ENCODE data around the gene SYNE4. TPM values are rescaled to one million over a fixed set of nuclear protein-coding genes. Genes with fewer than 3 reads are reported as not detected.

SYNE4 gene, protein sequence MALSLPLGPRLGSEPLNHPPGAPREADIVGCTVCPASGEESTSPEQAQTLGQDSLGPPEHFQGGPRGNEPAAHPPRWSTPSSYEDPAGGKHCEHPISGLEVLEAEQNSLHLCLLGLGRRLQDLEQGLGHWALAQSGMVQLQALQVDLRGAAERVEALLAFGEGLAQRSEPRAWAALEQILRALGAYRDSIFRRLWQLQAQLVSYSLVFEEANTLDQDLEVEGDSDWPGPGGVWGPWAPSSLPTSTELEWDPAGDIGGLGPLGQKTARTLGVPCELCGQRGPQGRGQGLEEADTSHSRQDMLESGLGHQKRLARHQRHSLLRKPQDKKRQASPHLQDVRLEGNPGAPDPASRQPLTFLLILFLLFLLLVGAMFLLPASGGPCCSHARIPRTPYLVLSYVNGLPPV
- total RNA-seq (1 to 10 TPM in 1 of 2 donors, under 1 TPM in 1; 0.68 to 1.3 TPM), polyA plus RNA-seq (ENCODE audit: insufficient read depth, low read depth, low replicate concordance) (1.8 TPM)
- long read RNA-seq, donor 1, result 0 reads
- long read RNA-seq, donor 2, result 0 reads

DNA sequence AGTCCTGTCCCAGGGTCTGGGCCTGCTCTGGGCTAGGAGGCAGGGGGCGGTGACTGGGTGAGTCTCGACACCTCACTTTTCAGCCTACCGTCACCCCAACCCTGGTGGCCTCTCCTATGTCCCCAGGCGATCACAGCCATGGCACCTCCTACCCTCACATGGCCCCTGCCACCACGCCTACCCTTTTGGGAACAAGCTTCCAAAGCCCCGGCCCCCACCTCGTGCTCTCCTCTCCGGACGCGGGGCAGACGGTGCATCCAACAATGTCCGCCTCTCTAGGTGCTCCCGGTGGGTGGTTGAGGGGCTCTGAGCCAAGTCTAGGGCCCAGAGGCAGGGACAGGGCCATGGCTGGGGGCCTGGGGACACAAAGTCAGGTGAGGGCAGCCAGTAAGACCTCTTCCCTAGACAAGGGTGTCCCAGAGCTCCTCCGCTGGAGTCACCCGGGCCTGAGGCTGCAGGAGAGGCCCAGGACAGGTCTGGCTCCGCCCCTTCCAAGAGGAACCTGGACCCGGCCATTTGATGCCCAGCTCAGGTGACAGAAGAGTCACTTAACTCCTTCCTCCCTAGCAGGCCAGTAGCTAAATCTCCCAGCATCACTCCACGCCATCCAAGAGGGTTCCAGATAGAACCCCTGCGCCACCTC is at the start of gene SYNE4:
Gene SYNE4 (minus strand): TSS at position 478 of the 643 bp plus-strand sequence. CDS start 132 bp downstream, at position 346.
- intact Hi-C loops (cut with DNase I; ENCODE audit: low total_unique reads), result no loop called here
- no peak for DNase-seq
- no peaks in the 10 kb centered on the region for H3K9me3 ChIP-seq
- no peak within 1 kb of the TSS for H3K27ac ChIP-seq
- H3K36me3 ChIP-seq (ENCODE audit: low read depth, missing control alignments), result no peaks in the 10 kb centered on the region
- peak within 1 kb of the TSS; percentile 33 to 45 for H3K4me3 ChIP-seq
- no peaks in the 10 kb centered on the region for H3K27me3 ChIP-seq
- WGBS, 2 donors, result 56 to 67% methylated on average over 5 to 19 of the region's 19 CpGs
- TF ChIP-seq, protein P1, sequence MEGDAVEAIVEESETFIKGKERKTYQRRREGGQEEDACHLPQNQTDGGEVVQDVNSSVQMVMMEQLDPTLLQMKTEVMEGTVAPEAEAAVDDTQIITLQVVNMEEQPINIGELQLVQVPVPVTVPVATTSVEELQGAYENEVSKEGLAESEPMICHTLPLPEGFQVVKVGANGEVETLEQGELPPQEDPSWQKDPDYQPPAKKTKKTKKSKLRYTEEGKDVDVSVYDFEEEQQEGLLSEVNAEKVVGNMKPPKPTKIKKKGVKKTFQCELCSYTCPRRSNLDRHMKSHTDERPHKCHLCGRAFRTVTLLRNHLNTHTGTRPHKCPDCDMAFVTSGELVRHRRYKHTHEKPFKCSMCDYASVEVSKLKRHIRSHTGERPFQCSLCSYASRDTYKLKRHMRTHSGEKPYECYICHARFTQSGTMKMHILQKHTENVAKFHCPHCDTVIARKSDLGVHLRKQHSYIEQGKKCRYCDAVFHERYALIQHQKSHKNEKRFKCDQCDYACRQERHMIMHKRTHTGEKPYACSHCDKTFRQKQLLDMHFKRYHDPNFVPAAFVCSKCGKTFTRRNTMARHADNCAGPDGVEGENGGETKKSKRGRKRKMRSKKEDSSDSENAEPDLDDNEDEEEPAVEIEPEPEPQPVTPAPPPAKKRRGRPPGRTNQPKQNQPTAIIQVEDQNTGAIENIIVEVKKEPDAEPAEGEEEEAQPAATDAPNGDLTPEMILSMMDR (IDR thresholded peaks at IDR 0.05), result no peak
- no peak for TF ChIP-seq POLR2A (IDR thresholded peaks at IDR 0.05)
- H3K4me1 ChIP-seq, result peaks cover 11% of the 10 kb centered on the region

DNA sequence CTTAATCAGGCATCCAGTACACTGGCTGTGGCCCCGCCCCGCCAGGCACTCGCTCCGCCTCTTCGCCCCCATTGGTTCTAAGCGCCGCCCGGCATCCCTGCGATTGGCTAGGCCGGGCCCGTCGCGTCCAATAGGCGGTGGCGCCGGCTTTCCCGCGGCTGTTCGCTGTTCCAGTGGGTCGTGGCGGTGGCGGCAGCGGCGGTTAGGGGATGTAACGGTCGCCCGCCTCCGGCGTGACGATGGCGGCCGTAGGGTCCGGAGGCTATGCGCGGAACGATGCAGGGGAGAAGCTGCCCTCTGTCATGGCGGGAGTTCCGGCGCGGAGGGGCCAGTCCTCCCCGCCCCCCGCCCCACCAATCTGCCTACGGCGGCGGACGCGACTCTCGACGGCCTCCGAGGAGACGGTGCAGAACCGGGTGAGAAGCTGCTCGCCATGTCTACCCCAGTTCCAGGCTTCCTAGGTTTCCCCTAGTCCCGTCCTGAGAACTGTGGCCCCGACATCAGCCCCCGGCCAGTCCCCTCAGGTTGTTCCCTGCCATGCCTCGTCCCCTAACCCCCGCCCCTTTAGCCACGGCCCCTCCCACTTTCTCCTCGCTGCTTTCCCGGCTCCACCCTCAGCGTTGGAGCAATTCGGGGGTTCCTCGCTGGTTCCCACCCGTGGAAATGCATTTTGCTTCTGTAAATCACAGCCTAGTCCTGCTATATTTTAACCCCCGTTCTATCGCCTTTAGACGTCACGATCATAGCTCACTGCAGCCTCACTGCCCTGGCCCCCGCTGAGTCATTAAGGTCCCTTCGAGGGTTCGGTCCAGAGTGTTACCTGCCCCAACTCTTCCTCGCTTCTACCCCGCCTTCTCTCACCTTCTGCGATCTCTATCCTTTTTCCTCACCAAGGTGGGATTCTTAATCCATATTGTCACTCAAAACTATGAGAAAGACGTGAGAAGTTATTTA is 46.4 kb upstream of the SYNE4 start, which contains the start of gene WDR62:
Gene WDR62 (plus strand): TSS at position 165 of the 954 bp plus-strand sequence. CDS start 75 bp downstream, at position 240.
- H3K36me3 ChIP-seq (ENCODE audit: low read depth, missing control alignments), result no peaks in the 10 kb centered on the region
- 1 to 2% methylated on average over 29 to 58 of the region's 76 CpGs for WGBS, 2 donors
- peak within 1 kb of the TSS; percentile 94 to 98 for H3K27ac ChIP-seq
- H3K9me3 ChIP-seq, result no peaks in the 10 kb centered on the region
- peak; percentile 96 for DNase-seq
- H3K27me3 ChIP-seq, result no peaks in the 10 kb centered on the region
- intact Hi-C loops (cut with DNase I; ENCODE audit: low total_unique reads), result loop anchor here (10.0 kb wide), 1 partner anchor 720 kb away; the partner anchor contains the start of gene ZNF850
- no peak for TF ChIP-seq POLR2A (IDR thresholded peaks at IDR 0.05)
- TF ChIP-seq, protein P1 (IDR thresholded peaks at IDR 0.05), result no peak
- H3K4me1 ChIP-seq, result peaks cover 16% of the 10 kb centered on the region
- H3K4me3 ChIP-seq, result peak within 1 kb of the TSS; percentile 62 to 79

DNA sequence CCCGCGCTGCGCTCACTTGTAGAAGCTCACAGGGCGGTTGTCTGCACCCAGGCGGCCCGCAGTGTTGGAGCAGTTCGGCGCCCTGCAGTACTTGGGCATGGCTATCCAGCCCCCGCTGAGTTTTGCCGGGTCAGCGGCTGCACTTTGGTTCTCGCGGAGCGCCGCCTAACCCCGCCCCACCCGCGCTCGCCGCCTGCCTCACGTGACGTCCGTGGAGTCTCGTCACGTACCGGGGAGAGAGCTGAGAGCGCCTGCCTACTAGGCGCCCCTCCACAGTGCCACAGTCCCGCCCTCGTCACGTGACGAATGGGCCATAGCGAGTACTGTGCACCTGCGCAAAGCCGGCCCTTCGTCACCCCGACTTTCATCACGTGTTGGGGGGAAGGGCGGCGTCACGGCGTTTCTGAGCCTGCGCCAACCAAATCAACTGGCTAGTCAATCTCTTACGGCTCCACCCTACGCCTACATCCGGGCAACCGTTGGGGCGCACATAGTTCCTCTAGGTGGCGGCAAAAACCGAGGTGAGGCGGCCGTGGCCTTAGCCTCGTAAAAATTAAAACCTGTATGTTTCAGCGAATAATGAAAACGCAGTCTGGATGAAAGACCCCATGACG is 45.6 kb upstream of the SYNE4 start, which contains the start of gene THAP8:
Gene THAP8 (minus strand): TSS at position 167 of the 614 bp plus-strand sequence. CDS start 68 bp downstream, at position 99.
- TF ChIP-seq, protein P1 (IDR thresholded peaks at IDR 0.05), result peak; percentile 27 to 55 (median 45)
- no peak for TF ChIP-seq POLR2A (IDR thresholded peaks at IDR 0.05)
- intact Hi-C loops (cut with DNase I; ENCODE audit: low total_unique reads), result loop anchor here (10.0 kb wide), 1 partner anchor 721 kb away; the partner anchor contains the start of gene ZNF850
- 0% methylated on average over 20 to 45 of the region's 56 CpGs for WGBS, 2 donors

DNA sequence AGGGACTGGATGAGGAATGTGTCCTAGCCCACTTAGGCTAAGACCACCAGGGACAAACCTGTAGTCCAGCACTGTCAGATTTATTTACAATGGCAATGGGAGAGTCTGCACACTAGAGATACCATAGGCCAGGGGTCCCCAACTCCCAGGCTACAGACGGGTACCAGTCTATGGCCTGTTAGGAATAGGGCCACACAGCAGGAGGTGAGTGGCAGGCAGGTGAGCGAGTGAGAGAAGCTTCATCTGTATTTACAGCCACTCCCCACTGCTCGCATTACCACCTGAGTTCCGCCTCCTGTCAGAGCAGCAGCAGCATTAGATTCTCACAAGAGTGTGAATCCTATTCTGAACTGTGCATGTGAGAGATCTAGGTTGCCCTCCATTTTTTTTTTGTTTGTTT is 43.0 kb upstream of the SYNE4 start:
- H3K27ac ChIP-seq, result no peak overlapping the region
- DNase-seq, result no peak

More for the DNA sequence above, 45.6 kb upstream of the SYNE4 start, which contains the start of gene THAP8:
- Histone ChIP-seq H3K9me3 (no peaks in the 10 kb centered on the region), H3K27me3 (no peaks in the 10 kb centered on the region), H3K27ac (peak within 1 kb of the TSS; percentile 94 to 98), H3K4me1 (peaks cover 16% of the 10 kb centered on the region), H3K4me3 (peak within 1 kb of the TSS; percentile 62 to 79), H3K36me3 (ENCODE audit: low read depth, missing control alignments) (no peaks in the 10 kb centered on the region)
- DNase-seq, result peak; percentile 99

More for the DNA sequence above, 43.0 kb upstream of the SYNE4 start:
- Histone ChIP-seq H3K4me3 (no peak overlapping the region), H3K4me1 (peaks cover 16% of the 10 kb centered on the region), H3K27me3 (no peaks in the 10 kb centered on the region), H3K36me3 (ENCODE audit: low read depth, missing control alignments) (no peaks in the 10 kb centered on the region), H3K9me3 (no peaks in the 10 kb centered on the region)
- 94 to 95% methylated on average over 4 of the region's 4 CpGs for WGBS, 2 donors
- TF ChIP-seq, protein P1 (IDR thresholded peaks at IDR 0.05), result no peak
- intact Hi-C loops (cut with DNase I; ENCODE audit: low total_unique reads), result loop anchor here (10.0 kb wide), 1 partner anchor 723 kb away; the partner anchor contains the start of gene ZNF850

Data from testis (tissue), 5 donors.